MCF 10A (cell line): Measurements from ENCODE around the gene PPDPF. TPM values are rescaled to one million over a fixed set of nuclear protein-coding genes. Genes with fewer than 3 reads are reported as not detected.

Experiments used
- BruUV-seq: library from RNA; stranded (reverse); fragments of 400-500 nt; replicated peaks from 2 replicates; lab custom pipeline; 2021; lab: Mats Ljungman, UMichigan
- CTCF ChIA-PET: fragments of 300-600 bp; sonication (Branson Sonifier 250); formaldehyde crosslinking; extraction: SDS; loops from one replicate; lab custom pipeline; 2021; ENCODE audit warnings: antibody characterized with exemption, inconsistent platforms; lab: Yijun Ruan, JAX
- POLR2A ChIA-PET: fragments of 300-600, 350-650 bp; sonication (Branson Sonifier 250); formaldehyde crosslinking; extraction: SDS; loops from one replicate; lab custom pipeline; 2020; ENCODE audit warnings: antibody characterized with exemption, inconsistent platforms; lab: Yijun Ruan, JAX
- DNase-seq: peaks from one replicate; pipeline ENCODE4 v3.0.0-alpha.2; 2018; ENCODE audit not compliant: unreplicated experiment
- H3K27ac Mint-ChIP-seq: one replicate; pipeline ENCODE4 v1.8.0; 2022; ENCODE audit warnings: mild to moderate bottlenecking, low read depth, mixed read lengths; ENCODE audit not compliant: unreplicated experiment
- H3K27me3 Mint-ChIP-seq: one replicate; pipeline ENCODE4 v1.8.0; 2022; ENCODE audit warnings: mixed read lengths; ENCODE audit not compliant: insufficient read depth, unreplicated experiment
- H3K36me3 Mint-ChIP-seq: one replicate; pipeline ENCODE4 v1.8.0; 2022; ENCODE audit warnings: mild to moderate bottlenecking, moderate library complexity, mixed read lengths; ENCODE audit not compliant: insufficient read depth, unreplicated experiment
- H3K4me1 Mint-ChIP-seq: one replicate; pipeline ENCODE4 v1.8.0; 2022; ENCODE audit warnings: mixed read lengths; ENCODE audit not compliant: insufficient read depth, unreplicated experiment
- H3K4me3 Mint-ChIP-seq: one replicate; pipeline ENCODE4 v1.8.0; 2022; ENCODE audit warnings: mild to moderate bottlenecking, moderate library complexity, mixed read lengths; ENCODE audit not compliant: unreplicated experiment
- H3K9me3 Mint-ChIP-seq: one replicate; pipeline ENCODE4 v1.8.0; 2022; ENCODE audit warnings: mixed read lengths; ENCODE audit not compliant: unreplicated experiment
- intact Hi-C: fragments of 100-400 bp; cut with micrococcal nuclease; formaldehyde crosslinking; loops from 2 replicates; pipeline ENCODE4 v1.14.1; 2022
- total RNA-seq: library from RNA; stranded (reverse); gene quantifications from 2 replicates; pipeline ENCODE4 v1.2.3, GENCODE V29; 2022
- TF ChIP-seq, protein P1 (sequence below): fragments of 200-600 bp; IDR thresholded peaks from one replicate; pipeline ENCODE4 v1.8.0; 2022; ENCODE audit warnings: antibody characterized with exemption, mild to moderate bottlenecking; ENCODE audit not compliant: unreplicated experiment

PPDPF gene
- total RNA-seq, 1 experiment from 2014 or later = 315 TPM

DNA sequence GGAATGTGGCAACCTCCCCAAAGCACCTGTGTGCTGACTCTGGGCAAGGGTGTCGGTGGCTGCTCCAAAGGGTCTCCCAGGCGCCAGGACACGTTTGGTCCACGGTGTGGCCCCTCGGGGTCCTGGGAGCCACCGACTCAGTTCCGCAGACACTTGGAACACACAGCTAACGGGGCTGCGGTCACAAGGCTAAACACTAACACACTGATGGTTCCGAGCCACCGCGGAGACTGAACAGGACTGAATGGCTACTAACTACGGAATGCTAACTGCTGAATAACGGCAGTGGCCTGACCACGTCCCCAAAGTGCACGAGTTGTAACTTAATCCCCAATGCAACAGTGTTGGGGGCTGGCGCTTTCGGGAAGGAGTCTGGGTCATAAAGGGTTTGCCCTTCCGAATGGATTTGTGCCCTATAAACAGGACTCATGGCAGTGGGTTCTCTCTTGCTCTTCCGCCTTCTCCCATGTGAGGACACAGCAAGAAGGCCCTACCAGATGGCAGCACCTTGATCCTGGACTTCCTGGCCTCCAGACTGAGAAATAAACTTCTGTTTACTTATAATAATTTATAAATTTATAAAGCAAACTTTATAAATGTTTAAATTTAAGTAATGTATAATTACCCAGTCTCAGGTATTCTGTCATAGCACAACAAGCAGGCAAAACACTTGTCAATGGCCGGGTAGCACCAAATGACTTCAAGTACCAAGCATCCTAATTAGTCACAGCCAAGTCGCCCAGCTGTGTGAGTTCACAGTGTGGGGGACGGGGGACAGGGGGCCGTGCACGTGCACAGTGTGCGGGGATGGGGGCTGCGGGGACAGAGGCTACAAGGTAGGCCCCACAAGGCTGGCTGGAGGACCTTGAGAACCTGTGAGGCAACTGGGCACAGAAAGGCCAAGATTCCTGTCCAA is 19.4 kb upstream of the PPDPF start:
- DNase-seq = no peak
- TF ChIP-seq, protein P1, sequence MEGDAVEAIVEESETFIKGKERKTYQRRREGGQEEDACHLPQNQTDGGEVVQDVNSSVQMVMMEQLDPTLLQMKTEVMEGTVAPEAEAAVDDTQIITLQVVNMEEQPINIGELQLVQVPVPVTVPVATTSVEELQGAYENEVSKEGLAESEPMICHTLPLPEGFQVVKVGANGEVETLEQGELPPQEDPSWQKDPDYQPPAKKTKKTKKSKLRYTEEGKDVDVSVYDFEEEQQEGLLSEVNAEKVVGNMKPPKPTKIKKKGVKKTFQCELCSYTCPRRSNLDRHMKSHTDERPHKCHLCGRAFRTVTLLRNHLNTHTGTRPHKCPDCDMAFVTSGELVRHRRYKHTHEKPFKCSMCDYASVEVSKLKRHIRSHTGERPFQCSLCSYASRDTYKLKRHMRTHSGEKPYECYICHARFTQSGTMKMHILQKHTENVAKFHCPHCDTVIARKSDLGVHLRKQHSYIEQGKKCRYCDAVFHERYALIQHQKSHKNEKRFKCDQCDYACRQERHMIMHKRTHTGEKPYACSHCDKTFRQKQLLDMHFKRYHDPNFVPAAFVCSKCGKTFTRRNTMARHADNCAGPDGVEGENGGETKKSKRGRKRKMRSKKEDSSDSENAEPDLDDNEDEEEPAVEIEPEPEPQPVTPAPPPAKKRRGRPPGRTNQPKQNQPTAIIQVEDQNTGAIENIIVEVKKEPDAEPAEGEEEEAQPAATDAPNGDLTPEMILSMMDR = no peak
- Mint-ChIP-seq H3K4me1 (no peaks in the 10 kb centered on the region), H3K27me3 (no peaks in the 10 kb centered on the region), H3K27ac (no peak overlapping the region), H3K36me3 (no peaks in the 10 kb centered on the region), H3K9me3 (no peaks in the 10 kb centered on the region), H3K4me3 (no peak overlapping the region)
- ChIA-PET CTCF (no interaction called here), POLR2A (interaction anchor here (0.6 to 0.8 kb wide), 2 partner anchors 8 to 157 kb away, joined by 3 read pairs; no protein-coding TSS in a partner anchor)
- BruUV-seq = no TSS peak
- intact Hi-C loops = no loop called here

DNA sequence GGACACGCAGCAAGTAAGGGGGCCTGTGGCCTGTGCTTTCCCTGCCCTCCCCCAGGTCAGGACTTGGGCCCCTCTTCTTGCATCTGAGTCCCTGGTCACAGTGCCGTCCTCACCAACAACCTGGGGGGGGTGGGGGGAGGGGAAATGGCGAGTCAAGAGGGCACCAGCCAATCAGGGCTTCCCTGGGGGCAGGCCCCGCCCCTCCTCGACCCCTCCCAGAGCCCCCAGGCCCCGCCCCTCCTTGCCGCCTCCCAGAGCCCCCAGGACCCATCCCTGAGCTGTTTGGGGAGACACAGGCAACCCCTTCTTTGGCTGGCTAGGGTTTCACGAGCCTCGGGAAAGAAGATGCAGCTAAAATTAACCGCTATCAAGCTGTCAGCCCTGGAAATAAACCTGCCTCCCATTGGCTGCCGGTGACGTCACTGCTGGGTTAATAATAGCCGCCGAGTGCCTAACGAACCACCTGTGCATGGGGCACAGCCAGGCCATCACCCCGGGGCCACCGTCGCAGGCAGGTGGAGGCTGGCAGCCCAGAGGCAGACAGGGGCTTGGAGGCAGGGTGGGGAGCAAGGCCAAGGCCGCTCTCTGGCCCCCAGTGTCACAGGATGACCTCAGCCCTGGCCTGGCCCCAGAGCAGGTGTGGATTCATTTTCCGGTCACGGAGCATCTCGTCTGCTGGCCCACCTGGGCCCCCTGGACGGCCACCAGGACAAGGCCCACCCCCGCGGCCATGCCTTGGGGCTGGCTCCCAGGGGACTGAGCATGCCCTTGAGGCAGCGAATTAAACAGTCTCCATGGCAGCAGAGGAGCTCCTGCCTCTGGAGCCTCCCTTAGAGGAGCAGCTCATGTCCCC is 18.5 kb upstream of the PPDPF start:
- ChIA-PET CTCF (no interaction called here), POLR2A (interaction anchor here (0.8 kb wide), 1 partner anchor 9 kb away, joined by 3 read pairs; no protein-coding TSS in a partner anchor)
- DNase-seq = no peak

DNA sequence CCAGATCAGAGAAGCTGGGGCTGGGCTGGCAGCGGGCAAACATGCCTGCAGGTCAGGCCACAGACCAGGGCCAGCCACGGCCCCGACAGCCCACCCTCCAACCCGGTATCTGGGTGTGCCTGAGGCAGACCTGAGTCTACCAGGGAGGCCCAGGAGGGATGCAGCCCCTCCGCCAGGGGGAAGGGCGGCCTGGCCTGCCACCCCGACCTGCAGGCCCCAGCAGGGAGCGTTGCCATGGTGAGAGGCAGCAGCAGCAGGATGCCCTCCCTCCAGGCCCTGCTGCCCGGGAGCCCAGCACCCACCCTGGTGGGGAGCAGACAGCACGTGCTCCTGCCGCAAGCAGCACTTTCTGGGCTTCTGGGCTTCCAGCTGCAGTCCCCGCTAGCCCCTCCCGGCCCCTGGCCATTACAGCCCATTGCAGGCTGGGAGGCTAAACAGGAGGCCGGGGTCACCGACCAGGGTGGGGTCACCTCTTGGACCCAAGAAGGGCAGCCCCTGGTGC is 17.8 kb upstream of the PPDPF start:
- no peaks in the 10 kb centered on the region for H3K4me1 Mint-ChIP-seq
- TF ChIP-seq, protein P1 = no peak
- H3K36me3 Mint-ChIP-seq = no peaks in the 10 kb centered on the region
- intact Hi-C loops = no loop called here
- no peak overlapping the region for H3K4me3 Mint-ChIP-seq
- DNase-seq = no peak
- POLR2A ChIA-PET = interaction anchor here (0.7 kb wide), 1 partner anchor 18 kb away, joined by 3 read pairs; the partner anchor contains the start of gene PPDPF
- H3K27ac Mint-ChIP-seq = no peak overlapping the region
- no TSS peak for BruUV-seq
- H3K27me3 Mint-ChIP-seq = no peaks in the 10 kb centered on the region
- CTCF ChIA-PET = no interaction called here
- no peaks in the 10 kb centered on the region for H3K9me3 Mint-ChIP-seq

More for the DNA sequence above, 18.5 kb upstream of the PPDPF start:
- H3K4me1 Mint-ChIP-seq = no peaks in the 10 kb centered on the region
- intact Hi-C loops = no loop called here
- H3K9me3 Mint-ChIP-seq = no peaks in the 10 kb centered on the region
- BruUV-seq = no TSS peak
- H3K27me3 Mint-ChIP-seq = no peaks in the 10 kb centered on the region
- no peaks in the 10 kb centered on the region for H3K36me3 Mint-ChIP-seq
- no peak overlapping the region for H3K27ac Mint-ChIP-seq
- TF ChIP-seq, protein P1 = no peak
- no peak overlapping the region for H3K4me3 Mint-ChIP-seq
